HG02981 (cell line): ENCODE data around the gene CADPS.

ENCODE experiments used
- ATAC-seq: cut with Tn5 transposase; IDR thresholded peaks from one replicate; pipeline ENCODE4 v1.9.1; 2021; ENCODE audit warnings: mild to moderate bottlenecking, moderate library complexity; ENCODE audit not compliant: unreplicated experiment

The CADPS gene

GRCh38 chr3:62454916-62455315 lies 420.3 kb downstream of the CADPS start:
- no peak for ATAC-seq

GRCh38 chr3:62453448-62453847 lies 421.8 kb downstream of the CADPS start:
- ATAC-seq, result no peak

DNA sequence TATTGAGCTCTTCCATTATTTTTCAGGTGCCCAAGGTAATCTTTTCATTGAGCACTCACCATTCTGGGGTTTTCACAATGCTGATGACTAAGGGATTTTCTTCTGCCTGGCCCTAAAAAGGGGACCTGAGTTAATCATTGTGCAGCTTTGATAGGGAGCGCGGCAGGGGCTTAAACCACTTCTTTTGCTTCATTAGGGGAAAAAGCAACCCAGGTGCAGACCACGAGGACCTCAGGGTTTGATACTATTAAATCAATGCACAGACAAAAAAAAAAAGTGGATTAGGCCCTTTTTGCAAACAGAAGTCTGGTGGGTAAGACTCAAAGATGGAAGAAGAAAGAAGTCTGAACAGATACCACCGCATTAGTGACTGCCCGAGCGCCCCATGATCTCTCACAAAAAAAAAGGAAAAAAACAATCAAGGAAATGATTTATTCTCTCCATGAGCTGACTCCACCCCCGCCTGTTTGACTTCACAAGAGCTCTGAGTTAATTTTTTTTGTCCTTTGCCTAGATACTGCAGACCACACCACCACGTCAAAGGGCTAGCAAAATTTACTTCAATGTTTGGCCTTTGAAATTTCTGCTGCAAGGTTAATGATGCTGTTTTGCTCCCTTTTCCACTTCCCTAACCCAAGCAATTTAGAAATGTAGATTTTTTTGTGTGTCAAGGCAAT lies 423.9 kb downstream of the CADPS start:
- no peak for ATAC-seq

DNA sequence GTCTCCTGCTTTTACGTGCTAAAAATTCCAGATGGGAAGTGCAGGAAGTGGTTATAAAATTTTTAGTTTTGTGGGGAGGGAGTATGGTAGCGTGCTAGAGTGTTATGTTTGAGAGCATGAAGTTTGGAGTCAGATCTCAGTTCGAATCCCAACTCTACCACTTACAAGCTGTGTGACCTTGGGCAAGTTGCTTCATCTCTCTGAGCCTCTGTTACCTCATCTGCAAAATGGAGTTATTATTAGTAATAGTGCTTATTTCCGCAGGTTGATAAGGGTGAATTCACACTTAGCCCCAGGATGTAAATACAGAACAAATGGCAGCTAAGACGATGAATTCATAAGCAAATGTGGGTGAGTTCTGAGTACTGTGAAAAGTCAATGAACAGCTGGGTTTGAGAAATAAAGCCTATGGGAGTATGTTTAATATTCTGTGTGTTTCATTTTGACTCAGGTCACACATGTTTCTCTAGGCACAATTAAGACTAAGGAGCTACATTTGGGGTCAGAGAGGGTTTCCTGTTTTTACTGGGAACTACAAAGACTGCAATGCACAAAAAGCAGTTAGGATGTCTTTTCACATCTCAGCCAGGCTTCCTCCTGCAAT lies 428.8 kb downstream of the CADPS start:
- peak; percentile 49 for ATAC-seq

DNA sequence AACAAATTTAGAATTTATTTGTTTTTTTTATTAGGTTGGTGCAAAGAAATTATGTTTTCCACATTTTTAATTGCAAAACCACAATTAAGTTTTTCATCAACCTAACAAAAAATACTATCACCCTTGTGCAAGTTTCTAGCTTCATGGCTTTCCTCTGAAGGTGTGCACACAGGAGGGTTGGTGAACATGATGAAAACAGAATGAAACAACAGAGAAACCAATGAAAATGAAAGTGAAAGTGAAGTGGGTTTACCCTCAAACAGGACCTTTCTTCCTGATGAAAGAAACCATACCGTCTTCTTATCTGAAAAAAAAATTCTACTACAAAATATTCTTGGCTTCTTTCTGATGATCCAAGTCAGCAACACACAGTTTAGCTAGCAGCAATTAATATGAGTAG lies 429.9 kb downstream of the CADPS start:
- no peak for ATAC-seq

DNA sequence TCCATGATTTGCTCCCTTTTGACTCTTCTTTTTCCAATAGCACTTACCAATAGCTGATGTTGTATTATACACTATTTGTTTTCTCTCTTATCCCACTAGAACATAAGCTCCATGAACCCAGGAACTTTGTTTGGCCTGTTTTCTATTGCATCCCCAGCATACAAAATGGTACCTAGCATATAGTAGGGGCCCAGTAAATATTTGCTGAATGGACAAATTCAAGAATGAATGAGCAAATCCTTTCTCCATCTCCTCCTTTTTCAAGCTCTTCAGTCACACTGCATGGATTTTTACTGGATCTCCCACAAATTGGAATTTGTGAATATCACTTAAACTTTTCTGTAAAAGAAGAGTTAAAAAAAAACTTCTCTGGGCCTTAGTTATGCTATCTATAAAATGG lies 435.2 kb downstream of the CADPS start:
- no peak for ATAC-seq

DNA sequence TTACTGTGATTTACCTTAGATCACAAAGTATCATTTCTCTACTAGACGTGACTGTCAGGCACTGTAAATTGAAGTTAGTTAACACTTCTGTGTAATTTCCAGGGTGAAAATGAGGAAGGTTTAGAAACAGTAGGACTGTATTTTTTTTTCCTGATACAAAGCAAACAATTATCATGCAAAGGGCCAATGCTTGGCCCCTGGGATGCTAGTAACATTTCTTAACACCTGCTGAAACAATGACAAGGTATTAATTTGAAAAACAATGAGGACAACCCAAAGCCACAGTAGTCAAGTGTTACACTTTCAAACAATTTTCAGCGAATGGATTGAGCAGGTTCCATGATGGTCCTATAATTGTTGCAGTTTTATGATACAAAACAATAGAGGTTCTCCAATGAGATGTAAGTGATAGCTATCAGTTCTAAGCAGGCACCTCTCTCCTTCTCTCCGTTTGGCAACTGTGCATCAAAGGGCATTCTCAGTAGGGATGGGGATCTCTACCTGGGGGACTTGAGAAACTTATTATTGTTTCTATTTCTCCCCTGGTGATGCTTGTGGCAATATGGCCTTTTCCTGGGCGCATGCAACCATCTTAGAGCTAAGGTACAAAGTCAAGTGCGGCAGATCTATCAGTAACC lies 435.9 kb downstream of the CADPS start:
- no peak for ATAC-seq

- ATAC-seq, result no peak
Measured at GRCh38 chr3:62436785-62437184, 438.4 kb downstream of the CADPS start.

DNA sequence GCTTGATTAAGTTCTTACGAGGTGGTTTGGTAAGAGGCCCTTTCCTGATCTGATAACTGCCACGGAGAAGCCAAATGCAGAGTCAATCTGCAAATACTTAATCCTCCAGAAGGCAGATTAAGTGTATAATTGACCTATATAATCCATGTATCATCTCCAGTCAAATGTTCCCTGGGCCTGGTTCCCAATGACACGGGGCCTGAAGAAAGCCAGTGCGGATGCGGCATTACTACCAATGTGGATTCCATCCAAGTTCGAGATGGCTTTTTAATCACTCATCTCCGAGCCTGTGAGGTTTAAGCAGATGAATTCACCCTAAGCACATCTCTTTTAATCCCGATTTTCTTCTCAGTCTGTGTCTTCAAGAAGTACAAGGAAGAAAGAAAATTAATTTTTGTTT lies 441.8 kb downstream of the CADPS start:
- no peak for ATAC-seq

DNA sequence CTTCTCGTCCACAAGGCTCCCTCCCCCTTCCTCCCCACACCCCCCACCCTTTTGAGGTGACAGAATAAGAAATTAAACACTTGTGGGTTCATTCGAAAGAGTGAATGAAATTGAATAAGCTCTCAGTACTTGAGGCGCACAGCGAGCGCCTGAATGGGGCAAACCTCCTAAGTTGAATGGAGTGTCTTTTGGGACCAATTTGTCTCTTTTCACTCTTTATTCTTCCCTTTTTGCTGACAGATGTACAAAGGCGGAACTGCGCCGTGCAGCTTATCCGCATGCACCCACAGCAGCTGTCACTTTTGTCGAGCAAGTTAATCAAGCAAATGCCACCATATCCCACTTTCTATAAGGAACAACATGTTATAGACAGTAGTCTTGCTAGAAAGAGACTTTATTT lies 454.0 kb downstream of the CADPS start:
- ATAC-seq, result no peak

- no peak for ATAC-seq
Measured at GRCh38 chr3:62416144-62416543, 459.1 kb downstream of the CADPS start.

DNA sequence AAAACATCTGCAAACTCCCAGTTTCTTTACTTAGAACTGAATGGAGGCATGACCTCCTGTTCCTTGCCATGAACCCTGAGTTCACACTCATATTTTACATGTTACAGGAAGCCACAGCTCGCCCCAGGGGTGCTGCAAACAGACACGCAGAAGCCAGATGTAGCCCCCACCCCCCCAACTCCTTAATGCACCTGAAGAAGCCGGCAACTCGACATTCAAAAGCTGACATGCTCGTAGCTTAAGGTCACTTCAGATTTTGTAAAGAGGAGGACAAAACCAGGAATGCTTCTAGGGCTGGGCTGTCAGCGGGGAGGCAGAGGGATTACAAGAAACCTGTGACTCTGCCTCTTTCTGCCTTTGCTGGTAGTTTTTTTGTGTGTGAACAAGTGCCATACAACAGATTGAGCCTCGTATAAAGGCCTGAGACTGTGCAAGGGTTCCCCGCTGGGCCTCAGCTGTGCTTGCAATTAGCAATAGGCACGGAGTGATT lies 459.9 kb downstream of the CADPS start:
- ATAC-seq, result no peak

DNA sequence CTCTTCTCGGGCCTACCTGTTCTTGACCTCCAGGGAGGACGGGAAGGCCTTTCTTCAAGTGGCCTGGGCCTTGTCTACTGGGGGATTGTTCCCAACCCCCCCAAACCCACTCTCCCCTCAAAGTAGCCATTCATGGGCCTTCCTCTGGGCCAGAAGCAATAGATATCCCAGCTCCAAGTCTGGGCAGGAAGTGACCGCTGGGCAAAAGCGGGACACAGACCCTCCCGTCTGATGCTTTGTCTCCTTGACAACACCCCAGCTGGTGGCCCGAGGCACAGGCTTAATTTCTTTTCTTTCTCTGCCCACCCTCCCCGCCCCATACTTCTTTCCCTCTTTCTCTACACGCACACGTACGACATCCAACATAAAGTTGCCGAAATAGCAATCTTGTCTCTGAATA lies 460.4 kb downstream of the CADPS start:
- no peak for ATAC-seq

- no peak for ATAC-seq
Measured at GRCh38 chr3:62413687-62414086, 461.5 kb downstream of the CADPS start.

DNA sequence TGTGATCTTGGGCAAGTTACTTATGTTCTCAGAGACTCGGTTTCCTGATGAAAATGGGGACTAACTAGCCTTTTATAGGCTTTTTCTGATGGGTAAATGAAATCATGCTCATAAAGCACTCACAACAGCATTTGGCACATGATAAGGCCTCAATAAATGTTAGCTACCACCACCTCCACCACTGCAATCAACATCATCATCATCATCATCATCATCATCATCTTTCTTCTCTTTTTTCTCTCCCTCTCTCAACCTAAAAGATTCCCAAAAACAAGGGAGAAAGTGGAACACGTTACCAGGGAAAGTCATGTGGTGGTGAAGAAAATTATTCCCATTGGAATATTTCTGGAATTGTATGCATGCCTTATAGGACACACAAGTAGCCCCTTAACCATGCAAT lies 468.3 kb downstream of the CADPS start:
- no peak for ATAC-seq

DNA sequence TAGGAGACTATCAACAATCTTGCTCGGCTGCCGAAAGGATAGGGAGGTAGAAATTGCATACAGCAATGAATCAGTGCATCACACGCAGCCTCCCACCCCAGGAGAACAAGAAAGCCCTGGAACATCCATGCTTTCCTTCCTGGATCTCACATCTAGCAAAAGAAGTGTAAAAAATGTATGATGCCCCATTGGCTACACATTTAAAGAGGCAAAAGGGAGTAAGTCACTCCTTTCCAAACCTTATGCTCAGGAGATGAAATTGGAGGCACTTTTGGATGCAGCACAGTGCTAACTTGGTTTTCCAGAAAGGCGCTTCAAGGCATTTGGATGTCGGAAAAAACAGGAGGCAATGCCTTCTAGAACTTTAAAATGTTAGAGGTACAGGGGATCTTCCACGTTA lies 469.6 kb downstream of the CADPS start:
- no peak for ATAC-seq

DNA sequence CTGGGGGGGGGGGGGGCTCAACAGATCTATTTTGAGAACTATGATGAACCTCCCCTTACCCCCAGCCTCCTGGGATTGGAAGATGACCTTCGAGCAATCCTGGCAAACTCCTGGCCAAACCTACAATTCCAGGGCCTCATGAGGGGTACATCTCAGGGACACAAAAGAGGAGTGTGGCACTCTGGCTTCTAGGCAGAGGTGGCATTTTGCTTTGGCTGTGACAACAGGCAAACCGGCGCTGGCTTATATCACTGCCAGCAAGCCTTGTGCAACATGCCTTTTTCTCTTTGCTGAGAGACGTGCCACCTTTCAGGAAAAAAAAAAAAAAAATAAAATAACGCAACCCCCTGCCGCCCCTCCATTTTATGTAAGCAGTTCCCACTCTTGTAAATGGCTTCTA lies 470.1 kb downstream of the CADPS start:
- ATAC-seq, result no peak

- ATAC-seq, result no peak
Measured at GRCh38 chr3:62404321-62404720, 470.9 kb downstream of the CADPS start.

DNA sequence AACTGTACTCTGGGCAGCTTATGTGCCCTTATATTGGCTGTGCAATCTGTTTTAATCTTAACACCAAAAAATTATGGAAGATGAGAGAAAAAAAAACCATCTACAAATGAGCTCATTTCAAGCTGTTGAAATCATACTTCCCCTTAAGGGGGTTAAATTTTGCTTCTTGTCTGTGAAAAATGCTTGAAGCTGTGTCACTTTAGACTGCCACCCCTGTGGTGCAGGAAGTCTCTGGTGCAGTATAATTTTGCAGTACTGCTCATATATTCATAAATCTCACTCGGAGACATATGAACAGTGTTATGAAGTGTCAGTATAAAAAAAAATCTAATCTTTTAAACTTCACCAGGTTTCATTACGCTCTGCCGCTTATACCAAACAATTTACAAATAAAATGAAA lies 471.5 kb downstream of the CADPS start:
- no peak for ATAC-seq

- ATAC-seq, result no peak
Measured at GRCh38 chr3:62392626-62393292, 482.5 kb downstream of the CADPS start.

DNA sequence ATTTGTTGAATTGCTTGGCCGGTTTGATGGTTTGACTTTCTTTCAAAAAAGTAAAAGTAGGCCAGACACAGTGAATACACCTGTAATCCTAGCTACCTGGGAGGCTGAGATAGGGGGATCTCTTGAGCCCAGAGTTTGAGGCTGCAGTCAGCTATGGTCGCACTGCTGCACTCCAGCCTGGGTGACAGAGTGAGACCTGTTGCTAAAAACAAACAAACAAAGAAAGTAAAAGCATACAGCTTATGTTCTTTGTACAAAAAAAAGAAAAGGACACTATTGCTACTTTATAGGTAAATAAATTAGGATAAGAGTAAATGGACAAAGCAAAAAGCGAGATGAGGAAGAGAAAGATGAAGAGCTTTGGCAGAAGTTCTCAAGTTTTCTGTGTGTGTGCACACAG lies 488.0 kb downstream of the CADPS start:
- no peak for ATAC-seq

GRCh38 chr3:62379321-62379798 lies 495.9 kb downstream of the CADPS start:
- no peak for ATAC-seq
